Omental fat pad (tissue), 4 donors: ENCODE measurements around the gene APLP2. TPM values are rescaled to one million over a fixed set of nuclear protein-coding genes. Genes with fewer than 3 reads are reported as not detected.
A peak's percentile ranks its signal among the peaks of the same experiment; 100 is the strongest.
"Not testable (repeated sequence)": the region's sequence is repeated elsewhere in the genome, so short reads cannot be mapped to it uniquely, and the experiment has no call there.

ENCODE experiments used
- ATAC-seq: fragments of 150-250 bp; one replicate; pipeline ENCODE4 v1.9.1; 2016; ENCODE audit warnings: mild to moderate bottlenecking, moderate library complexity; ENCODE audit not compliant: low FRiP score
- DNase-seq: peaks from one replicate; pipeline ENCODE4 v3.0.0-alpha.2; 2019; ENCODE audit warnings: low spot score
- total RNA-seq, 4 donors: library from RNA; depleted of rRNA; stranded (reverse); fragments of >200 nt; gene quantifications; one replicate each; pipeline ENCODE4 v1.1.0, GENCODE V29; 2016
- TF ChIP-seq, protein P1 (sequence below), 3 donors: fragments of 450-650 bp; IDR thresholded peaks; one replicate each; pipeline ENCODE4 v1.5.1; 2016 to 2017; ENCODE audit warnings: antibody characterized with exemption in 3 of 3, mild to moderate bottlenecking in 3 of 3, moderate library complexity in 2 of 3

Gene APLP2
- total RNA-seq, 4 donors from 2014 or later: 288 to 530 (median 485) TPM

DNA sequence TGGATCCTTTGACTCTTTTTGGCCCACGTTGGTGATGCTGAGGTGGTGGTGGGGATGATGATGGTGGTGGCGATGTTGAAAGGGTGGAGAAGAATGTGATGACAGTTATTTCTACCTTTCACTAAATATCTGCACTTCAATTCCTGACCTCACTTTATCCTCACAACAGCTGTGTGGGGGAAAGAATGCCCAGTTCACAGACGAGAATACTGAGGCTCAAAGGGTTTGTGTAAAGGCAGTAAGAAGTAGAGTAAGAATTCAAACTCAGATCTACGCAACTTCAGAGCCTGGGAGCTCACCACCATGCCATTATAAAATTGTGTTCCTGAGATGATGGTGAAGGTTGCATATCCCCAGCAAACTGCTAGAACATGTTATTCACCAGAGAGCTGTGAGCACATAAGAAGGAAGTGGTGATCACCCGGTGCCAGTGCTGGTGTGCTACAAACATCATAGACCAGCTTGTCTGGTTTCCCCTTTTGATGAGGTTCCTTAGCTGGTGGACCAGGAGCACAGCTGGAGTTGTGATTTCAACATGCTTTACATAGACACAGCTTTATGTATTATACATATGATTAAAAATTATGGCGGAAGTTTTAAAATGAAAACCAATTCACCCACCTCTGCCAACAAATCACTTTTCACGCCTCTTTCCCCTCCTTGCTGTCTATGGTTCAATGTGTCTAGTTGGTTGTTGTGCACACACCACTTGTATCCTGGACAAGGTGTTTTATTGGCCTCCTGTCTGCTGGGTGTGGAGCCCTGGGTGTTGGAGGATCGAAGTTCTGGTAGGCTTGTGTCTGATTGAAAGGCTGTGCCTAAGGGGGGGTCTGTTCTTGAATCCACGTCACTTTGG is 96.1 kb downstream of the APLP2 start:
- TF ChIP-seq, protein P1, sequence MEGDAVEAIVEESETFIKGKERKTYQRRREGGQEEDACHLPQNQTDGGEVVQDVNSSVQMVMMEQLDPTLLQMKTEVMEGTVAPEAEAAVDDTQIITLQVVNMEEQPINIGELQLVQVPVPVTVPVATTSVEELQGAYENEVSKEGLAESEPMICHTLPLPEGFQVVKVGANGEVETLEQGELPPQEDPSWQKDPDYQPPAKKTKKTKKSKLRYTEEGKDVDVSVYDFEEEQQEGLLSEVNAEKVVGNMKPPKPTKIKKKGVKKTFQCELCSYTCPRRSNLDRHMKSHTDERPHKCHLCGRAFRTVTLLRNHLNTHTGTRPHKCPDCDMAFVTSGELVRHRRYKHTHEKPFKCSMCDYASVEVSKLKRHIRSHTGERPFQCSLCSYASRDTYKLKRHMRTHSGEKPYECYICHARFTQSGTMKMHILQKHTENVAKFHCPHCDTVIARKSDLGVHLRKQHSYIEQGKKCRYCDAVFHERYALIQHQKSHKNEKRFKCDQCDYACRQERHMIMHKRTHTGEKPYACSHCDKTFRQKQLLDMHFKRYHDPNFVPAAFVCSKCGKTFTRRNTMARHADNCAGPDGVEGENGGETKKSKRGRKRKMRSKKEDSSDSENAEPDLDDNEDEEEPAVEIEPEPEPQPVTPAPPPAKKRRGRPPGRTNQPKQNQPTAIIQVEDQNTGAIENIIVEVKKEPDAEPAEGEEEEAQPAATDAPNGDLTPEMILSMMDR (IDR thresholded peaks at IDR 0.05): no peak
- DNase-seq: no peak
- ATAC-seq: no peak

GRCh38 chr11:130166457-130166784 is 96.7 kb downstream of the APLP2 start:
- ATAC-seq (peak; percentile 86), DNase-seq (no peak)
- TF ChIP-seq, protein P1 (IDR thresholded peaks at IDR 0.05): no peak

DNA sequence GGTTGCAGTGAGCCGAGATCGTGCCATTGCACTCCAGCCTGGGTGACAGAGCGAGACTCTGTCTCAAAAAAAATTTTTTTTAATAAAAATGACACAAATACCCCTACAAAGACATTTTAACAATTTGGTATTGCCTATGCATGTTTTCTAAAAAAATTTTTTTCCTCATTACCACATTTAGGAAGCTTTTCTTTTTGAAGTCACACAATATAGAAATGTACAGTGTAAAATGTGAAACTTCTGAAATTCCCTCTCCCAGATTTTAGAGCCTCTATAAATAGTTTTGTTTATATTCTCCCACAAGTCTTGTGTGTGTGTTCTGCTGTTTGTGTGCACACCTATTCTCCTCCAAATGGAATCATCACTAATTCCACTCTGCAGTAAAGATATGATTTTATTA is 97.5 kb downstream of the APLP2 start:
- TF ChIP-seq, protein P1 (IDR thresholded peaks at IDR 0.05): no peak
- ATAC-seq: no peak
- DNase-seq: no peak

DNA sequence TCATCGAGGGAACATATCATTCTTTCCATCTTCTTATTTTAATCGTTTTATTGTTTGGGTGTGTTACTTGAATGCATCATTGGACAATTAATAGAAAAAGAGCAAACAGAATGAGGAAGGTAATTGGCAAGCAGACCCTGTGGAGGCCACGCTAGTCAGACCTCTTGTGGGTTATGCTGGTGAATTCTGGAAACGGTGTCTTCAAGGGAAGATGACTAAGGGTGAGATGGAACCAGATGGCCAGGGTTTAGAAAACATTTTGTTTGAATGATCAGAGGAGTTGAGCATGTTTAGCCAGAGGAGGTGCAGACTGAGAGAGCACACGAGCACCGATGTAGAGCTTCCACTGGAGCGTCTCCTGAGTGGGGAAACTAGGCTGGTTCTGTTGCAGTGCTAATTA is 98.4 kb downstream of the APLP2 start:
- TF ChIP-seq, protein P1 (IDR thresholded peaks at IDR 0.05): no peak
- DNase-seq (no peak), ATAC-seq (no peak)

GRCh38 chr11:130170345-130170744 is 100.7 kb downstream of the APLP2 start:
- no peak for DNase-seq
- TF ChIP-seq, protein P1 (IDR thresholded peaks at IDR 0.05): no peak
- no peak for ATAC-seq

DNA sequence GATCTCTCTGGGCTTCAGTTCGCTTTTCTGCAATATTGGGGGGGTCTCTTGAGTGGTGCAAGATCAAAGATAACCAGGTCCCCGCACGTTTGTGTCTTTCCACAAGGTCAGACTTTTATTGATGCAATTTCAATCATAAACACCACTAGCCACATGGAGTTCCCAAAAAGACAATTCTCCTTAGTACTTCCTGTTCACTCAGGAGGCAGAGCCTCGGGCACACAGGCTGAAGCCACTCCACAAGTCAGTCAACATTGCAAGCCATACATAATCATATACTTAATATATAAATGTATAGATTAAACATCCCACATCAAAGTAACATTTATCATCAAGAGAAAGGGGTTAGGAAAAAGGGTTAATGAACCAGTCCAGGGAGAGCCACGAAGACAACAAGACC is 101.8 kb downstream of the APLP2 start:
- no peak for ATAC-seq
- no peak for DNase-seq
- TF ChIP-seq, protein P1 (IDR thresholded peaks at IDR 0.05): no peak

DNA sequence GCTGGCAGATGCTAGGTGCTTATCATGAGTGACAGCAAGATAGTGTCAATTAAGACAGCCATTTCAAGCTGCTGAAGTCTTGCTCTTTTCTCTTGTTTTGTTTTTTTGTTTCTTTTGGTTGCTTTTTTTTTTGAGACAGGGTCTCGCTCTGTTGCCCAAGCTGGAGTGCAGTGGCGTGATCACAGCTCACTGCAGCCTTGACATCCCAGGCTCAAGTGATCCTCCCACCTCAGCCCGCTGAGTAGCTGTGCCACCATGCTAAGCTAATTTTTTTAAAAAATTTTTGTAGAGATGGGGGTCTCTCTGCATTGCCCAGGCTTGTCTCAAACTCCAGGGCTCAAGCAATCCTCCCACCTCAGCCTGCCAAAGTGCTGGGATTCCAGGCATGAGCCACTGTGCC is 102.3 kb downstream of the APLP2 start:
- DNase-seq, ATAC-seq: not testable (repeated sequence)
